Muscle layer of duodenum (tissue), 2 donors: ENCODE measurements around the gene TPTE2.
"Not testable (repeated sequence)": the region's sequence is repeated elsewhere in the genome, so short reads cannot be mapped to it uniquely, and the experiment has no call there.

ENCODE experiments used
- H3K27ac ChIP-seq: one replicate; pipeline ENCODE4 v1.7.0; 2013; ENCODE audit warnings: mild to moderate bottlenecking, low read length
- H3K27me3 ChIP-seq: one replicate; pipeline ENCODE4 v1.7.0; 2013; ENCODE audit warnings: low read depth, mild to moderate bottlenecking, control low read depth, low read length
- H3K36me3 ChIP-seq, 2 donors: one replicate each; pipeline ENCODE4 v1.7.0; 2013; ENCODE audit warnings: low read length in 2 of 2, control low read depth in 1 of 2, mild to moderate bottlenecking in 1 of 2; ENCODE audit not compliant: insufficient read depth in 2 of 2, control insufficient read depth in 1 of 2
- H3K4me1 ChIP-seq, 2 donors: one replicate each; pipeline ENCODE4 v1.7.0; 2013; ENCODE audit warnings: low read length in 2 of 2, mild to moderate bottlenecking in 2 of 2, control low read depth in 1 of 2, moderate library complexity in 1 of 2; ENCODE audit not compliant: insufficient read depth in 2 of 2, control insufficient read depth in 1 of 2
- H3K4me3 ChIP-seq, 2 donors: one replicate each; pipeline ENCODE4 v1.7.0; 2013; ENCODE audit warnings: low read length in 2 of 2, low read depth in 1 of 2, mild to moderate bottlenecking in 1 of 2
- H3K9me3 ChIP-seq, 2 donors: one replicate each; pipeline ENCODE4 v1.7.0; 2013; ENCODE audit warnings: low read length in 2 of 2, control low read depth in 1 of 2, mild to moderate bottlenecking in 1 of 2; ENCODE audit not compliant: control insufficient read depth in 1 of 2
- donor health status: healthy.

Gene TPTE2

GRCh38 chr13:19560672-19561071, 660 bp downstream of the TPTE2 start:
- H3K36me3 ChIP-seq, H3K27me3 ChIP-seq, H3K9me3 ChIP-seq, H3K4me3 ChIP-seq, H3K4me1 ChIP-seq, H3K27ac ChIP-seq: not testable (repeated sequence)

- not testable (repeated sequence) for H3K27me3 ChIP-seq, H3K4me3 ChIP-seq
Measured at GRCh38 chr13:19559739-19560138, 1.6 kb downstream of the TPTE2 start.

GRCh38 chr13:19557287-19557686, 4.0 kb downstream of the TPTE2 start:
- not testable (repeated sequence) for H3K4me1 ChIP-seq

More at GRCh38 chr13:19559739-19560138, 1.6 kb downstream of the TPTE2 start:
- H3K27ac ChIP-seq, H3K4me1 ChIP-seq, H3K9me3 ChIP-seq, H3K36me3 ChIP-seq: not testable (repeated sequence)

GRCh38 chr13:19549245-19549644, 12.1 kb downstream of the TPTE2 start:
- not testable (repeated sequence) for H3K4me1 ChIP-seq, H3K9me3 ChIP-seq, H3K27me3 ChIP-seq, H3K27ac ChIP-seq, H3K36me3 ChIP-seq, H3K4me3 ChIP-seq

More at GRCh38 chr13:19557287-19557686, 4.0 kb downstream of the TPTE2 start:
- not testable (repeated sequence) for H3K9me3 ChIP-seq, H3K27ac ChIP-seq, H3K36me3 ChIP-seq, H3K27me3 ChIP-seq, H3K4me3 ChIP-seq

GRCh38 chr13:19525634-19526033, 35.7 kb downstream of the TPTE2 start:
- H3K27ac ChIP-seq, H3K4me1 ChIP-seq, H3K27me3 ChIP-seq, H3K36me3 ChIP-seq, H3K9me3 ChIP-seq, H3K4me3 ChIP-seq: not testable (repeated sequence)

GRCh38 chr13:19519049-19519448, 42.3 kb downstream of the TPTE2 start:
- no peaks in the 10 kb centered on the region for H3K27me3 ChIP-seq

GRCh38 chr13:19507623-19508022, 53.7 kb downstream of the TPTE2 start:
- H3K4me3 ChIP-seq, H3K4me1 ChIP-seq, H3K27me3 ChIP-seq, H3K36me3 ChIP-seq, H3K27ac ChIP-seq, H3K9me3 ChIP-seq: not testable (repeated sequence)

More at GRCh38 chr13:19519049-19519448, 42.3 kb downstream of the TPTE2 start:
- Histone ChIP-seq H3K4me3 (no peak overlapping the region), H3K36me3 (no peaks in the 10 kb centered on the region), H3K27ac (no peak overlapping the region), H3K9me3 (no peaks in the 10 kb centered on the region), H3K4me1 (no peaks in the 10 kb centered on the region)

- not testable (repeated sequence) for H3K27ac ChIP-seq, H3K9me3 ChIP-seq, H3K4me1 ChIP-seq, H3K4me3 ChIP-seq, H3K36me3 ChIP-seq, H3K27me3 ChIP-seq
Measured at GRCh38 chr13:19460126-19460525, 101.2 kb downstream of the TPTE2 start.

- H3K4me1 ChIP-seq, H3K9me3 ChIP-seq, H3K4me3 ChIP-seq, H3K36me3 ChIP-seq, H3K27me3 ChIP-seq, H3K27ac ChIP-seq: not testable (repeated sequence)
Measured at GRCh38 chr13:19439056-19439686, 122.2 kb downstream of the TPTE2 start.

GRCh38 chr13:19437780-19438179, 123.6 kb downstream of the TPTE2 start:
- not testable (repeated sequence) for H3K4me1 ChIP-seq, H3K4me3 ChIP-seq, H3K27ac ChIP-seq, H3K9me3 ChIP-seq, H3K36me3 ChIP-seq, H3K27me3 ChIP-seq

- not testable (repeated sequence) for H3K4me1 ChIP-seq, H3K9me3 ChIP-seq, H3K27me3 ChIP-seq, H3K4me3 ChIP-seq, H3K36me3 ChIP-seq, H3K27ac ChIP-seq
Measured at GRCh38 chr13:19422236-19422635, 139.1 kb downstream of the TPTE2 start.

- peaks cover 0 to 20% of the 10 kb centered on the region in 2 donors for H3K9me3 ChIP-seq
- not testable (repeated sequence) for H3K4me3 ChIP-seq, H3K27ac ChIP-seq, H3K36me3 ChIP-seq, H3K27me3 ChIP-seq, H3K4me1 ChIP-seq
Measured at GRCh38 chr13:19412494-19412893, 148.8 kb downstream of the TPTE2 start.
